Panc1 (cell line): Measurements from ENCODE around the gene UBE2E2. TPM values are rescaled to one million over a fixed set of nuclear protein-coding genes. Genes with fewer than 3 reads are reported as not detected.

ENCODE experiments used
- ATAC-seq: fragments of 200-7000 bp; cut with Tn5 transposase; 2 replicates; pipeline ENCODE4 v1.9.1; 2020; ENCODE audit warnings: mild to moderate bottlenecking, moderate library complexity
- BruUV-seq: library from RNA; stranded (reverse); fragments of 400-500 nt; replicated peaks from 2 replicates; lab custom pipeline; 2021; lab: Mats Ljungman, UMichigan
- CTCF ChIA-PET: fragments of 300-600 bp; sonication (Branson Sonifier 250); formaldehyde crosslinking; loops from one replicate; lab custom pipeline; 2022; ENCODE audit warnings: antibody characterized with exemption; lab: Charles Lee
- POLR2A ChIA-PET: fragments of 300-600 bp; sonication (Branson Sonifier 250); formaldehyde crosslinking; loops from one replicate; lab custom pipeline; 2022; ENCODE audit warnings: antibody characterized with exemption; lab: Charles Lee
- DNase-seq: peaks from one replicate; pipeline ENCODE4 v3.0.0-alpha.2; 2010; ENCODE audit warnings: low read depth, low spot score
- H3K27ac ChIP-seq: 2 replicates; pipeline ENCODE4 v1.5.1; 2011; ENCODE audit warnings: mild to moderate bottlenecking, low read length, inconsistent platforms
- H3K27me3 ChIP-seq: fragments of 200-500 bp; sonication (Bioruptor generic); 2 replicates; pipeline ENCODE4 v1.6.0; 2014; ENCODE audit warnings: low read length, inconsistent platforms; ENCODE audit not compliant: control insufficient read depth, insufficient read depth
- H3K36me3 ChIP-seq: fragments of 200-500 bp; sonication (Bioruptor generic); 2 replicates; pipeline ENCODE4 v1.5.1; 2014; ENCODE audit warnings: inconsistent platforms, mild to moderate bottlenecking, low read length, moderate library complexity; ENCODE audit not compliant: control insufficient read depth, insufficient read depth
- H3K4me1 ChIP-seq: 2 replicates; pipeline ENCODE4 v1.5.1; 2011; ENCODE audit warnings: inconsistent platforms, mild to moderate bottlenecking, low read length, moderate library complexity; ENCODE audit not compliant: control insufficient read depth, insufficient read depth
- H3K4me3 ChIP-seq, 2 experiments: 2 replicates each; pipeline ENCODE4 v1.5.1; 2011 to 2012; ENCODE audit warnings: low read depth in 2 of 2, low read length in 2 of 2, mild to moderate bottlenecking in 2 of 2, inconsistent platforms in 1 of 2, moderate library complexity in 1 of 2
- H3K9me3 ChIP-seq: fragments of 200-500 bp; sonication (Bioruptor generic); 2 replicates; pipeline ENCODE4 v1.5.1; 2014; ENCODE audit warnings: low read depth, mild to moderate bottlenecking, inconsistent platforms, low read length, moderate library complexity; ENCODE audit not compliant: control insufficient read depth, insufficient read depth
- POLR2AphosphoS5 ChIP-seq: IDR thresholded peaks from 2 replicates; pipeline ENCODE4 v1.6.1; 2012; ENCODE audit warnings: mild to moderate bottlenecking, low read depth, low read length, moderate library complexity
- REST ChIP-seq, 2 experiments: IDR thresholded peaks; 2 replicates each; pipeline ENCODE4 v1.6.1; 2011 to 2012; ENCODE audit warnings: low read depth in 2 of 2, control low read depth in 1 of 2, low read length in 1 of 2, mild to moderate bottlenecking in 1 of 2, moderate library complexity in 1 of 2; ENCODE audit not compliant: insufficient read depth in 1 of 2
- SIN3A ChIP-seq: IDR thresholded peaks from 2 replicates; pipeline ENCODE4 v1.6.1; 2012; ENCODE audit warnings: low read depth, mild to moderate bottlenecking, low read length, moderate library complexity, borderline replicate concordance; ENCODE audit not compliant: insufficient read depth
- TCF7L2 ChIP-seq: IDR thresholded peaks from 2 replicates; pipeline ENCODE4 v1.6.1; 2011; ENCODE audit warnings: mild to moderate bottlenecking, low read depth, low read length, inconsistent platforms
- in situ Hi-C: cut with HindIII; loops from 2 replicates; pipeline ENCODE4 v1.10.0; 2016; ENCODE audit warnings: low sequenced_read_pairs, low pct_unique_long_range_greater_than_20kb
- intact Hi-C: fragments of 100-400 bp; cut with micrococcal nuclease; formaldehyde crosslinking; loops from one replicate; pipeline ENCODE4 v1.10.0; 2022; ENCODE audit not compliant: unreplicated experiment
- total RNA-seq: library from RNA; stranded (reverse); gene quantifications from one replicate; pipeline ENCODE4 v1.2.1, GENCODE V29; 2021; ENCODE audit not compliant: unreplicated experiment
- TF ChIP-seq, protein P1 (sequence below): fragments of 450-650 bp; IDR thresholded peaks from 2 replicates; pipeline ENCODE4 v1.5.1; 2017; ENCODE audit warnings: mild to moderate bottlenecking

UBE2E2 gene
- total RNA-seq, 1 experiment from 2014 or later = 38.2 TPM

DNA sequence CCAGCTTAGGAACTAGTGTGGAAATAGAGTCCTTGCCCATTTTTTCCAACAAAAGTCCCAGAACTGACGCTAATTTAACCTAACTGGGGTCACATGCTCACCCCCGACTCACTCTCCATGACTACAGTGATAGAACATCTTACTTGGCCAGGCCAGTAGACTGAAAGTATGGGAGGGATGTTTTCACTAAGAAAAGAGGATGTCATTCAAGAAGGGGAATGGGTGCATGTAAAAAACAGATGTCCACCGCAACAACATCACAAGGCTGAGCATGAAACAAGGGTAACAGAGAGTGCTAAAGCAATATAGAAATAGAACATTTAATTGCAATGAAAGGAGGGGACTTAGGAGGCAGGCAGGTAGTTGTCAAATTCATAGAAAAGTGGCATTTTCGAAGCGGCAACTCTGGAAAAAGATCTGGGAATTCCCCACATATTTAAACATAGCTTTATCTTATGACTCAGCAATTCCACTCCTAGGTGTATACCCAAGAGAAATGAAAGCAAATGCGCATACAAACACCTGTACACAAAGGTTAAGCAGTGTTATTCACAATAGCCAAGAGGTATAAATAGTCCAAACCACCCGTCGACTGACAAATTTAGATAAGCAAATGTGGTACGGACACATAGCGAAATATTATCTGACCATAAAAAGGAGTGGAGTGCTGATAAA lies 41.1 kb upstream of the UBE2E2 start:
- intact Hi-C loops (no loop called here), in situ Hi-C loops (no loop called here)
- Histone ChIP-seq H3K4me3 (no peak overlapping the region), H3K9me3 (no peaks in the 10 kb centered on the region), H3K27me3 (no peaks in the 10 kb centered on the region), H3K27ac (no peak overlapping the region), H3K36me3 (no peaks in the 10 kb centered on the region), H3K4me1 (no peaks in the 10 kb centered on the region)
- BruUV-seq = no TSS peak
- ATAC-seq (no peak), DNase-seq (no peak)
- TF ChIP-seq POLR2AphosphoS5 (no peak), REST (IDR thresholded peaks at IDR 0.05; ENCODE audit: insufficient read depth in 1 of 2, low read depth in 2 of 2, low read length in 1 of 2) (no peak), TCF7L2 (no peak), SIN3A (no peak)
- TF ChIP-seq, protein P1, sequence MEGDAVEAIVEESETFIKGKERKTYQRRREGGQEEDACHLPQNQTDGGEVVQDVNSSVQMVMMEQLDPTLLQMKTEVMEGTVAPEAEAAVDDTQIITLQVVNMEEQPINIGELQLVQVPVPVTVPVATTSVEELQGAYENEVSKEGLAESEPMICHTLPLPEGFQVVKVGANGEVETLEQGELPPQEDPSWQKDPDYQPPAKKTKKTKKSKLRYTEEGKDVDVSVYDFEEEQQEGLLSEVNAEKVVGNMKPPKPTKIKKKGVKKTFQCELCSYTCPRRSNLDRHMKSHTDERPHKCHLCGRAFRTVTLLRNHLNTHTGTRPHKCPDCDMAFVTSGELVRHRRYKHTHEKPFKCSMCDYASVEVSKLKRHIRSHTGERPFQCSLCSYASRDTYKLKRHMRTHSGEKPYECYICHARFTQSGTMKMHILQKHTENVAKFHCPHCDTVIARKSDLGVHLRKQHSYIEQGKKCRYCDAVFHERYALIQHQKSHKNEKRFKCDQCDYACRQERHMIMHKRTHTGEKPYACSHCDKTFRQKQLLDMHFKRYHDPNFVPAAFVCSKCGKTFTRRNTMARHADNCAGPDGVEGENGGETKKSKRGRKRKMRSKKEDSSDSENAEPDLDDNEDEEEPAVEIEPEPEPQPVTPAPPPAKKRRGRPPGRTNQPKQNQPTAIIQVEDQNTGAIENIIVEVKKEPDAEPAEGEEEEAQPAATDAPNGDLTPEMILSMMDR = no peak
- POLR2A ChIA-PET = no interaction called here
- CTCF ChIA-PET = no interaction called here

GRCh38 chr3:23162934-23163333 lies 40.2 kb upstream of the UBE2E2 start:
- H3K27ac ChIP-seq = no peak overlapping the region
- POLR2A ChIA-PET = no interaction called here
- intact Hi-C loops = no loop called here
- no TSS peak for BruUV-seq
- H3K27me3 ChIP-seq = no peaks in the 10 kb centered on the region
- DNase-seq (no peak), ATAC-seq (no peak)
- H3K4me1 ChIP-seq = no peaks in the 10 kb centered on the region
- no peak overlapping the region for H3K4me3 ChIP-seq
- H3K36me3 ChIP-seq = no peaks in the 10 kb centered on the region
- H3K9me3 ChIP-seq = no peaks in the 10 kb centered on the region
- TF ChIP-seq SIN3A = no peak
- in situ Hi-C loops = no loop called here
- CTCF ChIA-PET = no interaction called here

DNA sequence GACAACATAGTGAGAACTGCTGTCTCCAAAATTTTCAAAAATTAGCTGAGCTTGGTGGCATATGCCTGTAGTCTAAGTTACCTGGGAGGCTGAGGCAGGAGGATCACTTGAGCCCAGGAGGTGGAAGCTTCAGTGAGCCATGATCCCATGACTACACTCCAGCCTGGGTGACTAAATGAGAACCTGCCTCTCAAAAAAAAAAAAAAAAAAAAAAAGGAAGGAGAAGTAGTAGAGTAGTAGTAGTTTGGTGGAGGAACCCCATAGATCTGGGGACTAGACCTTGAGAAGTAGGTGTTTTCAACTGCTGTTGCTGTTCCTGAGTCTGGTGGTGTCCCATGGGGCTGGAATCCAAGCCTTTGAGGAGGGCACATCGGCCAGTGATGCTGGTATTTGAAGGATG lies 38.4 kb upstream of the UBE2E2 start:
- Histone ChIP-seq H3K36me3 (no peaks in the 10 kb centered on the region), H3K9me3 (no peaks in the 10 kb centered on the region), H3K27ac (no peak overlapping the region), H3K4me3 (no peak overlapping the region), H3K27me3 (no peaks in the 10 kb centered on the region), H3K4me1 (no peaks in the 10 kb centered on the region)
- DNase-seq (no peak), ATAC-seq (no peak)
- POLR2A ChIA-PET = no interaction called here
- in situ Hi-C loops = no loop called here
- CTCF ChIA-PET = no interaction called here
- TF ChIP-seq, protein P1 = no peak
- TF ChIP-seq REST (IDR thresholded peaks at IDR 0.05; ENCODE audit: insufficient read depth in 1 of 2, low read depth in 2 of 2, low read length in 1 of 2) = no peak
- no peak for TF ChIP-seq TCF7L2
- no peak for TF ChIP-seq POLR2AphosphoS5
- no TSS peak for BruUV-seq
- intact Hi-C loops = no loop called here
